GM12864 (cell line): Measurements from ENCODE around the gene PHLDB1.
"Not testable (repeated sequence)": the region's sequence is repeated elsewhere in the genome, so short reads cannot be mapped to it uniquely, and the experiment has no call there.

Experiments
- DNase-seq: peaks from one replicate; pipeline ENCODE4 v3.0.0-alpha.2; 2011; ENCODE audit warnings: low read depth
- H3K4me3 ChIP-seq: 2 replicates; pipeline ENCODE4 v1.5.1; 2011; ENCODE audit warnings: mild to moderate bottlenecking, low read depth, low read length, control low read depth
- CTCF ChIP-seq: IDR thresholded peaks from 2 replicates; pipeline ENCODE4 v1.5.1; 2011; ENCODE audit warnings: low read depth, mild to moderate bottlenecking, moderate library complexity, low read length, control low read depth, inconsistent platforms; ENCODE audit errors: missing control alignments

The PHLDB1 gene

GRCh38 chr11:118607401-118608359 is at the start of gene PHLDB1:
Gene PHLDB1, plus strand, starts transcription at chr11:118607615. Its CDS starts 6,222 bp downstream, at chr11:118613837.
- peak; percentile 52 for TF ChIP-seq CTCF
- H3K4me3 ChIP-seq: peak within 1 kb of the TSS; percentile 52
- no peak for DNase-seq

GRCh38 chr11:118560806-118561205 is 46.6 kb upstream of the PHLDB1 start:
- no peak overlapping the region for H3K4me3 ChIP-seq
- no peak for TF ChIP-seq CTCF
- DNase-seq: no peak

GRCh38 chr11:118565051-118565450 is 42.4 kb upstream of the PHLDB1 start:
- TF ChIP-seq CTCF: no peak
- DNase-seq: no peak
- H3K4me3 ChIP-seq: no peak overlapping the region

GRCh38 chr11:118569670-118570069 is 37.7 kb upstream of the PHLDB1 start:
- TF ChIP-seq CTCF: no peak
- DNase-seq: no peak

GRCh38 chr11:118570787-118571186 is 36.6 kb upstream of the PHLDB1 start:
- no peak for DNase-seq
- TF ChIP-seq CTCF: no peak
- no peak overlapping the region for H3K4me3 ChIP-seq

More at GRCh38 chr11:118569670-118570069, 37.7 kb upstream of the PHLDB1 start:
- no peak overlapping the region for H3K4me3 ChIP-seq

- DNase-seq: not testable (repeated sequence)
- H3K4me3 ChIP-seq: peak overlapping the region; percentile 80
Measured at GRCh38 chr11:118571701-118572060, 35.7 kb upstream of the PHLDB1 start.

- H3K4me3 ChIP-seq: peak within 1 kb of the TSS; percentile 80
- no peak for TF ChIP-seq CTCF
- peak; percentile 44 for DNase-seq
Measured at GRCh38 chr11:118572061-118572980, 35.1 kb upstream of the PHLDB1 start, which contains the start of gene ARCN1. Gene ARCN1, plus strand, starts transcription at chr11:118572409. Its CDS starts 139 bp downstream, at chr11:118572548.
